Kidney capillary endothelial cell (primary cell): Measurements from ENCODE around the gene SCNN1B.
"Not testable (repeated sequence)": the region's sequence is repeated elsewhere in the genome, so short reads cannot be mapped to it uniquely, and the experiment has no call there.

ENCODE experiments used
- DNase-seq: peaks from one replicate; pipeline ENCODE4 v3.0.0-alpha.2; 2018; ENCODE audit warnings: low spot score

Gene SCNN1B

GRCh38 chr16:23381702-23382101 lies 79.6 kb downstream of the SCNN1B start:
- DNase-seq = not testable (repeated sequence)

DNA sequence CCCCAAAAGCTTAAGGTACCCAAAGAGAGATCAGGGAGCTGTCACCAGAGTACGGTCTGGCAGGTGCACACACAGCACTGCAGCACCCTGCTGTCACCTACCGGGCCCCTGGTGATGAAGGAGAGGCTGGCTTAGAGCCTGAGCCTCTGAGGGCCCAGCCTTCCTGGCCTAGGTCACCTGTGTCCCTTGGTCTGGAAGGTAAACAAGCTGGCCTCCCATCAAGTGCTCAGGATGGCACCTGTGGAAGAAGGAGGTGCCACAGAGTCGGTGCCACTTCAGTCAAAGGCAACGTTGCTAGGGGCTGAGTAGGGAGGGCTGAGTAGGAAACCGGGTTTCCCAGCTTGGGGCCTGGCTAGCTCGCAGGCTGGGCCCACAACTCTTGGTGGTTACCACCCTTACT lies 80.2 kb downstream of the SCNN1B start:
- no peak for DNase-seq

DNA sequence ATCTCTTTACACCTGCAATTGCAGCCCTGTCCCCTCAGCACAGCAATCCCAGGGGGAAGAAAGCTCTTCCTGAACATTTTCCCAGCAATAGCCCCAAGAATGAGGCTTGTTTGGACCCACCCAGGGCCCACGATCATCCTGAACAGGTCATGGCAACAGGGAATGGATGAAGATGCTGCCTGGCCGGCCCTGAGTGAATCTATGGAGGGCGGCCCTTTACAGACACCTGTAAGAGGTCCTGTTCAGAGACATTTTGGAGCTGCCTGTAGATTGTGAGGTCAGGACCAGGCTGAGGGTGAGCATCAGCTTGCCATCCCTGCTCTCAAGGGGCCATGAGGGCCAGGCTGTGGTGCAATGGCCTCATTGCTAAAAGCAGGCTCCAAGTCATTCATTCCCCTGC lies 81.8 kb downstream of the SCNN1B start:
- no peak for DNase-seq

GRCh38 chr16:23384878-23385277 lies 82.8 kb downstream of the SCNN1B start:
- DNase-seq = no peak

DNA sequence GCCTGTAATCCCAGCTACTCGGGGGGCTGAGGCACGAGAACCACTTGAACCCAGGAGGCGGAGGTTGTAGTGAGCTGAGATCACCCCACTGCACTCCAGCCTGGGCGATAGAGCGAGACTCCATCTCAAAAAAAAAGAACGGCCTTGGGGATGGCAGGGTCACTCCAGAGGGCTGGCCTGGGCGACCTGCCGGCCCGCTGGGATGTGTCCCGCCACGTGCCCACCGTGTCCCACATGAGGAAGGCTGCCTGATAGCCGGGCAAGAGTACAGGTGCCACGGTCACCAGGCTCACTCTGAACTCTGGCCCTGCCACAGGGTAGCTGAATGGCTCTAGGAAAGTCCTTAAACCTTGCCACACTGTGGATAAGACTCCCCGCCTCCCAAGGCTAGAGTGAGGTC lies 83.3 kb downstream of the SCNN1B start:
- no peak for DNase-seq

- no peak for DNase-seq
These were observed 85.6 kb downstream of the SCNN1B start for GRCh38 chr16:23387666-23388065.

DNA sequence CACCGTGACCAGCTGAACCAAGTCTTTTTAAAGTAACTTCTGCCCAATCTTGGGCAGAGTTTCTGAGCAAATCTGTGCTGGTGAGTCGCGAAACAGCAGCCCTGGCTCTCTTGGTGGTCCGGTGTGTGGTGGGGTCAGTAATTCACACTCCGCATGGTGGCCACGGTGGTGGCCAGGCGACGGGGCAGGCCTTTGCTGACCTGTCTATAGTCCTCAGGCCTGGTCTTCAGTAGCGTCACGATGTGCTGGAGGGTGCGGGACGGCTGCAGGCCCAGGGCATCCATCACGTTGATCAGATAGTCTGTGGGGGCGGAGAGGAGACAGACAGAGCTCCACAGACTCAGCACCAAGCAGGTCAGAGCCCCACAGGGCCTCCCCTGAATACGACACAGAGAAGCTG lies 86.7 kb downstream of the SCNN1B start:
- no peak for DNase-seq

- no peak for DNase-seq
These were observed 87.1 kb downstream of the SCNN1B start for GRCh38 chr16:23389201-23389600.

GRCh38 chr16:23389936-23390335 lies 87.8 kb downstream of the SCNN1B start:
- DNase-seq = not testable (repeated sequence)

DNA sequence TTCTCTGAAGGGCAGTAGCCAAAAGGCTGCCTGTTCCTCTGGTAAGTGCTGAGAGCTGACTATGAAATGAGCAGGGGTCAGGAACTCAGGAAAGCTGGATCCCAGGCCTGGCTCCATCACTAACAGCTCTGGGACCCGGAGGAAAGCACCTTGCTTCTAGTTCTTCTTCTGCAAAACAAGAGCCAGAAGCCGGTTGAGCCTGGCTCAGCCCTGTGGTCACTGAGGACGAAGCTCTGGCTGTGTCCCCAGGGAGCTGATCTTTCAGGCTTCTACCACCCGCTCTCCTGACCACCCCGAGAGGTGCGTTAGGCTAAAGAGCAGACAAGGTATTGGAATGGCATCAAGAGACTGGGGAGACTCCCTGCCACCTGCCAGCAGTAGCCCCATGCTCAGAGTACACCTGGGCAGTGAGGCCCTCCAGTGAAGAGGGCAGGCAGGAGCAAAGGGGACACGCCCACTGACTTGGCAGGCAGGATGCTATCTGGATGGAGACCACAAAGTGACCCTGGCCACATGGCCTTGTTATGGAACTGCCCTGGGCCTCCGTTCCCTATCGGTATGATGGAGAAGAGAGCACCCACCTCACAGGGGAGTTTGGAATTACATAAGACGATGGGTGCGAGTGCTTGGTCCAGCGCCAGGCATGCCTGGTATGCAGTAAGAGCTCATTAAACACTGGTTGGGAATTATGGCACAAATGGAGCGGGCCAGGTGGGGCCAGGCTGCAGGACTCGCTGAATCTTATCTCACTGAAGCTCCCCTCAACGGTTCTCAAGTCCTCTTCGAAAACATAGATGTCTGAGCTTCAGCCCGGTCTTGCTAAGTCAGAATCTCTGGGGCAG lies 89.5 kb downstream of the SCNN1B start:
- DNase-seq = no peak

- no peak for DNase-seq
These were observed 90.1 kb downstream of the SCNN1B start for GRCh38 chr16:23392223-23392600.

- no peak for DNase-seq
These were observed 92.2 kb downstream of the SCNN1B start for GRCh38 chr16:23394141-23394831.

DNA sequence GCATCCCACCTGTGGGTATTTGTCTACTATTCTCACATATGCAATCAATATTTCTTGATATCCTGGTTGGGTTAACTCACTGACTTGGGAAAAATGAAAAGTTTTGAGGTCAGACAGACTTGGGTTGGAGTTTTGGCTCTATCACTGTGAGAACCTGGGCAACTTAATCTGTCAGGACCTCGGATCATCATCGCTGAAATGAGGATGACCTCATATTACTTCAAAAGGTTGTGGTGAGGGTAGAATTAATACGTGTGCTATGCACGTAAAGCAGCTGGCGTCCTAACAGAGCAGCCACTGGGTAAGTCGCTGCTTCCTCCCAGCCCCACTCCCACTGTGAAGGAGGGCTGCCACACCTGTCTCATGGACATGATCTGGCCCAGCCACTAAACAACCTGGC lies 93.6 kb downstream of the SCNN1B start:
- no peak for DNase-seq

GRCh38 chr16:23397464-23397863 lies 95.4 kb downstream of the SCNN1B start:
- DNase-seq = no peak

DNA sequence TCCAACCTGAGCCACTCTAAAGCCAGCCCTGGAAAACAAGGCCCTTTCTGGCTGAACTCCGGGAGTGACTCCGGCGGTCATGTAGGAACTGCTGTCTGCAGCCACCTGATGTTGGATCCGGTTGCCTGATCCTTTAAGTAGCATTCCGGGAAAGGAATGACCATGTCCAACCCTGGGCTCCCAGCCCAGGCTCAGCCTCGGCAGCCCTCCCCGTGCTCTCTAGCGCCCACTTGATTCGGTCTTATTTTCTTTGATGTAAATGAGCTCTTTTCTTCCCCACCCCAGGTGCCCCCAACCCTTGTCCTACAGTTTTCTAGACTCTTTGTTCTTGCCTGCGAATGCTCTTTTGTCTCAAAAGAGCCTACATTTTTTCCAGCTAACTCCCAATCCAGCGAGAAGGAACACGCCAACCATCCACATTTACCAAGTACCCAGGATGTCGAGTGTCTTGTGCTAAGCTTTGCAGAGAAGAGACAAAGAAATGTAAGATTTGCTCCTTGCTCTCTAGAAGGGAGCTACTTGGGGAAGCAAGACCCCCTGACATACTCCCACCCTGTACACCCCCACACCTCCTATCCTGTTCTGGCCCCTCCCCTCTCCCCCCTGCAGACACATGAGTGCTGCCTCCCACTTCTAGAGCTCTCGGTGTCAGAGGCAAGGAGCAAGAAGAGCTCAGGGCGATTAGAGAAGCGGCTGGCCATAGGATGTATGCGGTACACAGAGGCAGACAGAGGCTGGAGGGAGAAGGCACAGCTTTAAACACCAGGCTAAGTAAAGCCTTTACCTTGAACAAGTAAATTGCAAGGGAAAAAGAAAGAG lies 97.1 kb downstream of the SCNN1B start:
- no peak for DNase-seq

DNA sequence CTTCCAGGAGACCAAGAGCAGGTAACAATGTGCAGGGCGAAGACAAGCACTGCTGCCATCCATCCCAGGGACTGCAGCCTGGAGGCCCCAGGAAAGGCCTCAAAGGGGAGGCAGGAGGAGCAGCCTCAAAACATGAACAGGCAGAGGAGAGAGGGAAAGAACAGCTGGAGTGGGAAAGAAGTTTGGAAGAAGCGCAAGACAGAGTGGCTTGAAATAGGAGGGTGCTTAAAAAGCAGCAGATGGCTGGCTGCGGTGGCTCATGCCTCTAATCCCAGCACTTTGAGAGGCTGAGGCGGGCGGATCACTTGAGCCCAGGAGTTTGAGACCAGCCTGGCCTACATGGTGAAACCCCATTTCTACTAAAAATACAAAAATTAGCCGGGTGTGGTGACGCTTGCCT lies 98.3 kb downstream of the SCNN1B start:
- DNase-seq = not testable (repeated sequence)

DNA sequence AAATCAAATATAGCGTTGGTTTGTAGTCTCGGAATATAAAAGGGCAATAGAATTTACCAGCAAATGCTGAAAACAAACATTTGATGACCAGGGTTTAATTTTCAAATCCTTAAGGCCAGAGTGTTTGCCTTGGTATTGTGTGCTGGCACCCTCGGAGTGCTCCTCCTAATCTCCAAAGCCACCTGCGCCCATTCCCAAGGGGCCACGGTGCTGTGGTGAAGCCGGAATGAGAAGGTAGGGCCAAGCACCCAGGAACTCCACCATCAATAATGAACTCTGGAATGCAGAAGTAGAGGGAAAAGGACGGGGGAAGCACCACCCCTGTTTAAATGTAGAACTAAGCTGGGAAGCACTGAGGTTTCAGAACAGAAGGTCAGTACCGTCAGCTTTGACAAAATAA lies 99.0 kb downstream of the SCNN1B start:
- DNase-seq = no peak

DNA sequence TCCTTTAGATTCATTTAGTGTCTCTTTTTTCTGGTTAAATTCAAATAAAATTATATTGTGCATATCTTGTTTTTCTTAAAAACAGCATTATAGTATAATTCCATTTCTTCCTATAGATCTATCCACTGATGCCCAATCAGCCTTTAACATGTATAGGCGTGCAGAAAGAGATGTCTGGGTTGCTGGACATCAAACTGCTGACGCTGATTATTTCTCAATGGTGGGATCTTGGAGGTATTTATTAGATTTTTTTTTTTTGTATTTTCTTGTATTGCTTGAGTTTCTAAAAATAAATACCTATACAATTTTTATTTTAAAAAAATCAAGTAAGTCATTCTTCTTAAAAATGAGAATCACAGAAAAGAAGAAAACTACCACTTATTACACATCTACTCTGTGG lies 100.0 kb downstream of the SCNN1B start:
- no peak for DNase-seq

- no peak for DNase-seq
These were observed 101.4 kb downstream of the SCNN1B start for GRCh38 chr16:23403547-23403946.

GRCh38 chr16:23406024-23406423 lies 103.9 kb downstream of the SCNN1B start:
- no peak for DNase-seq

DNA sequence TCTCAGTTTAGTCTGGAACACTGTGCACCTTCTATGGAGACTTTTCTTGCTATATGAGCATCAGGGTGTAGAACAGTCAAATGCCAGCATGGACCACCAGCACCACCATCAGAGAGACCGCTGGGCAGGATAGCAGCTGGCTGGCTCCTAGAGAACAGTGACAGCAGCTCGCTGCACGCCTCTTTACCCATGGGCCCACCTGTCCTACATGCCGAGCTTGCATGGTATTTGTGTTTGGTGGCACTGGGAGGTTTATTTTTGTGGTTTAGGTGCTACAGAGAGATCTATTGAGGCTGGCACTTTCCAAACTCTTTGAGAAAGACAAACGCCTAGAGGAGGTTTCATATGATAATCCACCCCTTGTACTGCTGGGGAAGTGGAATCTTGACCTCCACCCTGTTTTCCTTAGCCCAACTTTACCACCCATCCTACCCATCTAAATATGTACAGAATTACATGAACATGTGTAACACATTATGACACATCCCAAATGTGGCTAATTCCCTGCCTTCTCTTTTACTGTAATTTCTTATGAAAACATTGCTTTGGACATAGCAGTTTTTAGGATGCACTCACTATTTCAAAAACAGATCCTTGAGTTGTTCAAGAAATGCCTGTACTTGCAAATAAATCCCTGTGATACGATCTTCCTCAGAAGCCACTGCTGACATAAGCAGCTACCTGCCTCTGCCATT lies 104.6 kb downstream of the SCNN1B start:
- no peak for DNase-seq
